Testis (tissue), 3 donors: Measurements from ENCODE around the gene CALY. TPM values are rescaled to one million over a fixed set of nuclear protein-coding genes. Genes with fewer than 3 reads are reported as not detected.

Experiments
- DNase-seq: peaks from one replicate; pipeline ENCODE4 v3.0.0-alpha.2; 2019
- H3K27ac ChIP-seq, 2 donors: fragments of 200-600 bp; sonication (generic); one replicate each; pipeline ENCODE4 v1.5.1; 2019
- H3K27me3 ChIP-seq: fragments of 200-600 bp; sonication (generic); one replicate; pipeline ENCODE4 v1.5.1; 2019
- H3K36me3 ChIP-seq: fragments of 200-600 bp; sonication (generic); one replicate; pipeline ENCODE4 v1.5.1; 2017; ENCODE audit warnings: low read depth; ENCODE audit errors: missing control alignments
- H3K4me1 ChIP-seq: fragments of 200-600 bp; sonication (generic); one replicate; pipeline ENCODE4 v1.5.1; 2019
- H3K4me3 ChIP-seq, 2 donors: fragments of 200-600 bp; sonication (generic); one replicate each; pipeline ENCODE4 v1.5.1; 2017 to 2019
- H3K9me3 ChIP-seq: fragments of 200-600 bp; sonication (generic); one replicate; pipeline ENCODE4 v1.5.1; 2017
- CTCF ChIP-seq, 3 experiments: fragments of 450-650 bp in 2 of 3; fragments of 200-600 bp in 1 of 3; sonication (generic) in 1 of 3; IDR thresholded peaks; one replicate each; pipeline ENCODE4 v1.5.1; 2016 to 2019; ENCODE audit warnings: antibody characterized with exemption in 3 of 3, mild to moderate bottlenecking in 2 of 3, moderate library complexity in 1 of 3
- POLR2A ChIP-seq: fragments of 450-650 bp; IDR thresholded peaks from one replicate; pipeline ENCODE4 v1.6.1; 2017; ENCODE audit warnings: antibody characterized with exemption, mild to moderate bottlenecking, moderate library complexity
- WGBS, 2 donors: methylation state at CpG; one replicate each; pipeline ENCODE4 v1.1.5; 2018; 5-methylcytosine and 5-hydroxymethylcytosine counted together
- intact Hi-C: fragments of 100-400 bp; cut with DNase I; formaldehyde crosslinking; loops from one replicate; pipeline ENCODE4 v1.15.1; 2023; ENCODE audit warnings: low total_unique reads
- polyA plus RNA-seq: library from polyadenylated mRNA; stranded (reverse); fragments of 350-450 nt; fragmentation: Illumina TruSeq; extraction: RNeasy Lipid Tissue Mini Kit (QIAGEN cat#74804); gene quantifications from one replicate; pipeline ENCODE4 v1.2.3, GENCODE V29; 2014; ENCODE audit warnings: low read depth, low replicate concordance; ENCODE audit not compliant: insufficient read depth
- total RNA-seq, 2 donors: library from RNA; depleted of rRNA; stranded (reverse); fragments of >200 nt; gene quantifications; one replicate each; pipeline ENCODE4 v1.2.3, GENCODE V29; 2016

CALY gene
- total and polyA plus RNA-seq, 3 donors from 2014 or later: 4.9 to 35.5 (median 19.2) TPM

DNA sequence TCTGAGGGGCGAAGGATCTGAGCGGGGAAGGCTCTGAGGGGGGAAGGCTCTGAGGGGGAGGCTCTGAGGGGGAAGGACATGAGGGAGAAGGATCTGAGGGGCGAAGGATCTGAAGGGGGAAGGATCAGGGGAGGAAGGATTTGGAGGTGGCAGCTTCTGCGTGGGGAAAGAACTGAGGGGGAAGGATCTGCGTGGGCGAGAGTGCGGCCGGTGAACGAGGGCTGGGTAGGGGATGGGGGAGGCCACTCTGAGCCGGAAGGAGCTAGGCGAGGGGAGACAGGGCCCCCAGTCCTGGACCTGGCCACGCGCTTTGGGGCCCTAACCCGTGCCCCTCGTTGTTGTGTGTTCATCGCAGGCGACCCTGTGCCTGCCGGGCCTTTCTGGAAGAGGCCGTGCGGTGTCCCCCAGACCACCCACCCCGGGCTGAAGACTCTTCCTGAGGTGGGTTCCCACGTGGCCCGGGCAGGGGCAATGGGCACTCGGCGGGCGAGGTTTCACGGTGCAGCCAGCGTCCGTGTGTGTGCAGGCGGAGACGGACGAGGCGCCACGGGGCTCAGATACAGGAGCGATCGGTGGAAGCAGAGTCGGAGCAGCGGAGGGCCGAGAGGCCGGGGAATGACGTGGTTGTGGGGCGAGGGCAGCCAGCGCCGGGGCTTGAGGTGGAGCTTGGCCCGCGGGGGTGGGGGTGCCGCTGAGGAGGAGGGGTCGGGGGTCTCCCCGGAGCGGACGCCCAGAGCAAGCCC, 2.0 kb downstream of the CALY start:
- H3K4me3 ChIP-seq: peak overlapping the region in 1 of 2 donors; percentile 57
- H3K36me3 ChIP-seq: no peaks in the 10 kb centered on the region
- H3K4me1 ChIP-seq: peaks cover 26% of the 10 kb centered on the region
- no peak overlapping the region for H3K27ac ChIP-seq
- no peak for TF ChIP-seq POLR2A
- TF ChIP-seq CTCF (IDR thresholded peaks at IDR 0.05): no peak
- H3K27me3 ChIP-seq: peaks cover 7% of the 10 kb centered on the region
- DNase-seq: no peak
- no peaks in the 10 kb centered on the region for H3K9me3 ChIP-seq
- 10% methylated on average over 38 to 47 of the region's 51 CpGs for WGBS, 2 donors
- intact Hi-C loops: no loop called here

DNA sequence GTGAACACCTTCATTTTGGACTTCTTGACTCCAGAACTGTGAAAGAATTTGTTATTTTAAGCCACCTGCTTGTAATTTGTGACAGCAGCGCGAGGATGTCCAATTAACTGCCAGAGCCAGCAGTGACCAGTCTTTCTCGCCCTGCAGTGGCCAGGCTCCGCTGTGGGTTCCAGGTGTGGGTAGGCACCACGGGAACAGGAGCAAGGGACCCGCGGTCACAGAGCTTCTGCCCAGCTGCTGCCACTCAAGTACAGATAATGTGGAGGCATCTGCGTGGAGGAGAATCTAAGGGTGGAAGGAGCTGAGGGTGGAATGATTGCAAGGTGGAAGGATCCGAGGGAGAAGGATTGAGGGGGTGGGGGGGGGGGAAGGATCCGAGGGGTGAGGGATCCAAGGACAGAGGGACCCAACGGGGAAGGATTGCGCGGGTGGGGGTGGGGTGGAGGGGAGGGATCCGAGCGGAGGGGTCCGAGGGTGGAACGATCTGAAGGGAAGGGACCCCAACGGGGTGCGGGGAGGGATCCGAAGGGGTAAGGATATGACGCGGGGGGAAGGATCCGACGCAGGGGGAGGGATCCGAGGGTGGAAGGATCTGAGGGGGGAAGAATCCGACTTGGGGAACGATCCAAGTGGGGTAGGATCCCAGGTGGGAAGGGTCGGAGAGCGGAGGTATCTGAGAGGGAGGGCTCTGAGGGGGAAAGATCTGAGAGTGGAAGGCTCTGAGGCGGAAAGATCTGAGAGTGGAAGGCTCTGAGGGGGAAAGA, 3.6 kb downstream of the CALY start:
- H3K27ac ChIP-seq: no peak overlapping the region
- WGBS, 2 donors: 52 to 62% methylated on average over 30 of the region's 30 CpGs
- no peak for DNase-seq
- H3K9me3 ChIP-seq: no peaks in the 10 kb centered on the region
- H3K27me3 ChIP-seq: peaks cover 7% of the 10 kb centered on the region
- no peak overlapping the region for H3K4me3 ChIP-seq
- TF ChIP-seq POLR2A (no peak), CTCF (IDR thresholded peaks at IDR 0.05) (no peak)
- intact Hi-C loops: no loop called here
- peaks cover 29% of the 10 kb centered on the region for H3K4me1 ChIP-seq
- H3K36me3 ChIP-seq: no peaks in the 10 kb centered on the region

DNA sequence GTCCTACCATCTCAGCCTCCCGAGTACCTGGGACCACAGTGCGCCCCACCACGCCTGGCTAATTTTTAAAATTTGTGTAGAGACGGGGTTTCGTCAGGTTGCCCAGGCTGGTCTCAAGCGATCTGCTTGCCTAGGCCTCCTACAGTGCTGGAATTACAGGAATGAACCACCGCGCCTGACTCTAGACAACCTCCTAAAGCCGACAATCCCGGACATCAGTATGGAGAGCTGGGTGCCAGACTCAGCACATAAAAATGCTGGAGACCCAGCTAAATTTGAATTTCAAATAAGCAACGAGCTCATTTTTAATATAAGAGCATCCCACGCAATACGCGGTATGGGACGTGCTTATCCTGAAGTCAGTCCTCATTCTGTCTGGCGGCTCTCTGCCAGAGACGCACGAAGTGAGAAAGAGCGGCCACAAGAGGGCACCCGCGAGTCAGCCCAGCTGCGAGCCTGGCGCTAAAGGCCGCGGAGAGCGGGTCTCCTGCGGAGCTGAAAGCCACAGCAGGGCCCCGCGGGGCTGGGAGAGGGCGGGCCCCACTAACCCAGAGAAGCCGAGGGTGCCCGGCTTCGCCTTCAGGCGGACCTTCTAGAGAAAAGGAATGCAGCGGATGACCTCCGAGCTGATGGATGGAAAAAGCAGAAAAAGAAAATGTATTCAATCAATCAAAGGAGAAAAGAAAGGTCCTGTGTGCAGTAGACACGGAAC, 7.0 kb downstream of the CALY start:
- peaks cover 10% of the 10 kb centered on the region for H3K4me1 ChIP-seq
- peak; percentile 94 for DNase-seq
- no peaks in the 10 kb centered on the region for H3K36me3 ChIP-seq
- no peak overlapping the region for H3K27ac ChIP-seq
- no peak for TF ChIP-seq POLR2A
- TF ChIP-seq CTCF (IDR thresholded peaks at IDR 0.05): peak; percentile 76 to 97 (median 87)
- H3K9me3 ChIP-seq: no peaks in the 10 kb centered on the region
- intact Hi-C loops: no loop called here
- no peak overlapping the region for H3K4me3 ChIP-seq
- no peaks in the 10 kb centered on the region for H3K27me3 ChIP-seq
- WGBS, 2 donors: 3 to 7% methylated on average over 26 to 37 of the region's 37 CpGs

GRCh38 chr10:133328358-133329343, 8.0 kb downstream of the CALY start:
- Histone ChIP-seq H3K27ac (no peak overlapping the region), H3K27me3 (no peaks in the 10 kb centered on the region), H3K36me3 (no peaks in the 10 kb centered on the region), H3K4me3 (no peak overlapping the region), H3K9me3 (no peaks in the 10 kb centered on the region), H3K4me1 (peaks cover 11% of the 10 kb centered on the region)
- TF ChIP-seq CTCF (IDR thresholded peaks at IDR 0.05) (no peak), POLR2A (no peak)
- no peak for DNase-seq
- intact Hi-C loops: no loop called here
- WGBS, 2 donors: 83 to 86% methylated on average over 6 to 15 of the region's 15 CpGs
